Muscle layer of colon (tissue), 2 donors: ENCODE measurements around the gene PCDHA4.
"Not testable (repeated sequence)": the region's sequence is repeated elsewhere in the genome, so short reads cannot be mapped to it uniquely, and the experiment has no call there.

Source experiments
- H3K27ac ChIP-seq: one replicate; pipeline ENCODE4 v1.7.0; 2013; ENCODE audit warnings: low read depth, mild to moderate bottlenecking, low read length, moderate library complexity
- H3K27me3 ChIP-seq, 2 donors: one replicate each; pipeline ENCODE4 v1.7.0; 2013; ENCODE audit warnings: low read length in 2 of 2, mild to moderate bottlenecking in 2 of 2; ENCODE audit not compliant: insufficient read depth in 2 of 2, control insufficient read depth in 1 of 2
- H3K36me3 ChIP-seq: one replicate; pipeline ENCODE4 v1.7.0; 2013; ENCODE audit warnings: mild to moderate bottlenecking, low read length; ENCODE audit not compliant: insufficient read depth
- H3K4me1 ChIP-seq: one replicate; pipeline ENCODE4 v1.7.0; 2013; ENCODE audit warnings: mild to moderate bottlenecking, low read length; ENCODE audit not compliant: insufficient read depth
- H3K4me3 ChIP-seq, 2 donors: one replicate each; pipeline ENCODE4 v1.7.0; 2013; ENCODE audit warnings: low read length in 2 of 2, low read depth in 1 of 2, mild to moderate bottlenecking in 1 of 2, moderate library complexity in 1 of 2
- H3K9ac ChIP-seq: one replicate; pipeline ENCODE4 v1.7.0; 2013; ENCODE audit warnings: low read length
- H3K9me3 ChIP-seq: one replicate; pipeline ENCODE4 v1.7.0; 2013; ENCODE audit warnings: mild to moderate bottlenecking, low read length
- donor health status: abdominal sarcoma.
- donor health status: Adenocarcinoma of cecum.

Gene PCDHA4

DNA sequence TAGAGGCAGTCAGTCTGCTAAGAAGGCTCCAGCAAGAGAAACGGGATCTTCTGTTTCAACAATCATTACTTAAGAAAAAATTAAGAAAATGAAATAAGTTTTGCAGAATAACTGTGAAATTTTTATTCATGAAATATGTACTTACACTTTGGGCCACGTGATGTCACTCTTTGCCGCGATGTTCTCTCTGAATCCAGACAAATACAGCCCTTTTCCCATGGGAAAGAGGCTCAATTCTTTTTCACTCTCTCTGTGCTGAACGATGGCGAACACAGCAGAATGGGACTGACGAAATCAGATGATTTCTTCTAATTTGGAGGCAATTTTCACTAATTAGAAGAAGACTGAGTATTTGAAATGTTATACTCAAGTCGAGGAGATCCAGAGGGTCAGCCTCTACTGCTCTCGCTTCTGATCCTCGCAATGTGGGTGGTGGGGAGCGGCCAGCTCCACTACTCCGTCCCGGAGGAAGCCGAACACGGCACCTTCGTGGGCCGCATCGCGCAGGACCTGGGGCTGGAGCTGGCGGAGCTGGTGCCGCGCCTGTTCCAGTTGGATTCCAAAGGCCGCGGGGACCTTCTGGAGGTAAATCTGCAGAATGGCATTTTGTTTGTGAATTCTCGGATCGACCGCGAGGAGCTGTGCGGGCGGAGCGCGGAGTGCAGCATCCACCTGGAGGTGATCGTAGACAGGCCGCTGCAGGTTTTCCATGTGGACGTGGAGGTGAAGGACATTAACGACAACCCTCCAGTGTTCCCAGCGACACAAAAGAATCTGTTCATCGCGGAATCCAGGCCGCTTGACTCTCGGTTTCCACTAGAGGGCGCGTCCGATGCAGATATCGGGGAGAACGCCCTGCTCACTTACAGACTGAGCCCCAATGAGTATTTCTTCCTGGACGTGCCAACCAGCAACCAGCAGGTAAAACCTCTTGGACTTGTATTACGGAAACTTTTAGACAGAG lies 41.6 kb downstream of the PCDHA4 start, which contains the start of gene PCDHA9:
PCDHA9 (plus strand) TSS at position 244 of the 964 bp plus-strand sequence; CDS start at position 358, 114 bp downstream.
- not testable (repeated sequence) for H3K36me3 ChIP-seq, H3K9me3 ChIP-seq, H3K27ac ChIP-seq, H3K4me3 ChIP-seq, H3K4me1 ChIP-seq, H3K27me3 ChIP-seq, H3K9ac ChIP-seq

DNA sequence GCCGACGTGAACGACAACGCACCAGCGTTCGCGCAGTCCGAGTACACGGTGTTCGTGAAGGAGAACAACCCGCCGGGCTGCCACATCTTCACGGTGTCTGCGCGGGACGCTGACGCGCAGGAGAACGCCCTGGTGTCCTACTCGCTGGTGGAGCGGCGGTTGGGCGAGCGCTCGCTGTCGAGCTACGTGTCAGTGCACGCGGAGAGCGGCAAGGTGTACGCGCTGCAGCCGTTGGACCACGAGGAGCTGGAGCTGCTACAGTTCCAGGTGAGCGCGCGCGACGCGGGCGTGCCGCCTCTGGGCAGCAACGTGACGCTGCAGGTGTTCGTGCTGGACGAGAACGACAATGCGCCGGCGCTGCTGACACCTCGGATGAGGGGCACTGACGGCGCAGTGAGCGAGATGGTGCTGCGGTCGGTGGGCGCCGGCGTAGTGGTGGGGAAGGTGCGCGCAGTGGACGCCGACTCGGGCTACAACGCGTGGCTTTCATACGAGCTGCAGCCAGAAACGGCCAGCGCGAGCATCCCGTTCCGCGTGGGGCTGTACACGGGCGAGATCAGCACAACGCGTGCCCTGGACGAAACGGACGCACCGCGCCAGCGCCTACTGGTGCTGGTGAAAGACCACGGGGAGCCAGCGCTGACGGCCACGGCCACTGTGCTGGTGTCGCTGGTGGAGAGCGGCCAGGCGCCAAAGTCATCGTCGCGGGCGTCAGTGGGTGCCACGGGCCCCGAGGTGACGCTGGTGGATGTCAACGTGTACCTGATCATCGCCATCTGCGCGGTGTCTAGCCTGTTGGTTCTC lies 43.2 kb downstream of the PCDHA4 start:
- H3K27me3 ChIP-seq, H3K9me3 ChIP-seq, H3K9ac ChIP-seq, H3K27ac ChIP-seq, H3K36me3 ChIP-seq, H3K4me1 ChIP-seq, H3K4me3 ChIP-seq: not testable (repeated sequence)

DNA sequence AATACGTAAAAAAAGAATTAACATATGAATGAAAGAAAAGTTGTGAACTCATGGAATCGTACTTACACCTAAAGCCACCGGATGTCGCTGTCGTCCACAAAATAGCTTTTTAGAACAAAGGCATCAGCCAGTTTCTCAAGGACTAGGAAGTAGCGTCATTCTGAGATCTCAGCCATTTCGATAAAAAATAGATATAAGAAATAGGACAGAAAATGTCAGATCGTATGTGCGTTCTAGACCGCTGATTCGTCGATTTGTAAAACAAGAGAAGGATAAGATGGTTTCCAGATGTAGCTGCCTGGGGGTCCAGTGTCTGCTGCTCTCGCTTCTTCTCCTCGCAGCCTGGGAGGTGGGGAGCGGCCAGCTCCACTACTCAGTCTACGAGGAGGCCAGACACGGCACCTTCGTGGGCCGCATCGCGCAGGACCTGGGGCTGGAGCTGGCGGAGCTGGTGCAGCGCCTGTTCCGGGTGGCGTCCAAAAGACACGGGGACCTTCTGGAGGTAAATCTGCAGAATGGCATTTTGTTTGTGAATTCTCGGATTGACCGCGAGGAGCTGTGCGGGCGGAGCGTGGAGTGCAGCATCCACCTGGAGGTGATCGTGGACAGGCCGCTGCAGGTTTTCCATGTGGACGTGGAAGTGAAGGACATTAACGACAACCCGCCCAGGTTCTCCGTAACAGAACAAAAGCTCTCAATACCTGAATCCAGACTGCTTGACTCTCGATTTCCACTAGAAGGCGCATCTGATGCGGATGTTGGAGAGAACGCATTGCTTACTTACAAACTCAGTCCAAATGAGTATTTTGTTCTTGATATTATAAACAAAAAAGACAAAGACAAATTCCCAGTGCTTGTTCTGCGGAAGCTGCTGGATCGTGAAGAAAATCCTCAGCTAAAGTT lies 49.2 kb downstream of the PCDHA4 start, which contains the start of gene PCDHA10:
PCDHA10 (plus strand) TSS at position 126 of the 903 bp plus-strand sequence; CDS start at position 278, 152 bp downstream.
- Histone ChIP-seq H3K27ac (no peak within 1 kb of the TSS), H3K9me3 (peaks cover 4% of the 10 kb centered on the region), H3K27me3 (no peaks in the 10 kb centered on the region), H3K4me3 (no peak within 1 kb of the TSS), H3K9ac (no peak within 1 kb of the TSS), H3K4me1 (no peaks in the 10 kb centered on the region), H3K36me3 (no peaks in the 10 kb centered on the region)

DNA sequence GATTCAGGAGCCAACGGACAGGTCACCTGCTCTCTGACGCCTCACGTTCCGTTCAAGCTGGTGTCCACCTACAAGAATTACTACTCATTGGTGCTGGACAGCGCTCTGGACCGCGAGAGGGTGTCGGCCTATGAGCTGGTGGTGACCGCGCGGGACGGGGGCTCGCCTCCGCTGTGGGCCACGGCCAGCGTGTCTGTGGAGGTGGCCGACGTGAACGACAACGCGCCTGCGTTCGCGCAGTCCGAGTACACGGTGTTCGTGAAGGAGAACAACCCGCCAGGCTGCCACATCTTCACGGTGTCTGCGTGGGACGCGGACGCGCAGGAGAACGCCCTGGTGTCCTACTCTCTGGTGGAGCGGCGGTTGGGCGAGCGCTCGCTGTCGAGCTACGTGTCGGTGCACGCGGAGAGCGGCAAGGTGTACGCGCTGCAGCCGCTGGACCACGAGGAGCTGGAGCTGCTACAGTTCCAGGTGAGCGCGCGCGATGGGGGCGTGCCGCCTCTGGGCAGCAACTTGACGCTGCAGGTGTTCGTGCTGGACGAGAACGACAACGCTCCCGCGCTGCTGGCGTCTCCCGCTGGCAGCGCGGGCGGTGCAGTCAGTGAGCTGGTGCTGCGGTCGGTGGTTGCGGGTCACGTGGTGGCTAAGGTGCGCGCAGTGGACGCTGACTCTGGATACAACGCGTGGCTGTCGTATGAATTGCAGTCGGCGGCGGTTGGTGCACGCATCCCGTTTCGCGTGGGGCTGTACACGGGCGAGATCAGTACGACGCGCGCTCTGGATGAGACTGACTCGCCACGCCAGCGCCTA lies 50.5 kb downstream of the PCDHA4 start:
- Histone ChIP-seq H3K27me3 (no peaks in the 10 kb centered on the region), H3K9ac (no peak overlapping the region), H3K9me3 (peaks cover 4% of the 10 kb centered on the region), H3K36me3 (no peaks in the 10 kb centered on the region), H3K27ac (no peak overlapping the region), H3K4me3 (no peak overlapping the region), H3K4me1 (no peaks in the 10 kb centered on the region)

DNA sequence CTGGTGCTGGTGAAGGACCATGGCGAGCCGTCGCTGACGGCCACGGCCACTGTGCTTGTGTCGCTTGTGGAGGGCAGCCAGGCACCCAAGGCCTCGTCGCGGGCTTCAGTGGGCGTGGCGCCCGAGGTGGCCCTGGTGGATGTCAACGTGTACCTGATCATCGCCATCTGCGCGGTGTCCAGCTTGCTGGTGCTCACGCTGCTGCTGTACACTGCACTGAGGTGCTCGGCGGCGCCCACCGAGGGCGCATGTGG lies 51.0 kb downstream of the PCDHA4 start:
- no peaks in the 10 kb centered on the region for H3K36me3 ChIP-seq
- H3K9me3 ChIP-seq: peaks cover 4% of the 10 kb centered on the region
- no peak overlapping the region for H3K4me3 ChIP-seq
- no peak overlapping the region for H3K9ac ChIP-seq
- no peak overlapping the region for H3K27ac ChIP-seq
- H3K27me3 ChIP-seq: no peaks in the 10 kb centered on the region
- no peaks in the 10 kb centered on the region for H3K4me1 ChIP-seq

DNA sequence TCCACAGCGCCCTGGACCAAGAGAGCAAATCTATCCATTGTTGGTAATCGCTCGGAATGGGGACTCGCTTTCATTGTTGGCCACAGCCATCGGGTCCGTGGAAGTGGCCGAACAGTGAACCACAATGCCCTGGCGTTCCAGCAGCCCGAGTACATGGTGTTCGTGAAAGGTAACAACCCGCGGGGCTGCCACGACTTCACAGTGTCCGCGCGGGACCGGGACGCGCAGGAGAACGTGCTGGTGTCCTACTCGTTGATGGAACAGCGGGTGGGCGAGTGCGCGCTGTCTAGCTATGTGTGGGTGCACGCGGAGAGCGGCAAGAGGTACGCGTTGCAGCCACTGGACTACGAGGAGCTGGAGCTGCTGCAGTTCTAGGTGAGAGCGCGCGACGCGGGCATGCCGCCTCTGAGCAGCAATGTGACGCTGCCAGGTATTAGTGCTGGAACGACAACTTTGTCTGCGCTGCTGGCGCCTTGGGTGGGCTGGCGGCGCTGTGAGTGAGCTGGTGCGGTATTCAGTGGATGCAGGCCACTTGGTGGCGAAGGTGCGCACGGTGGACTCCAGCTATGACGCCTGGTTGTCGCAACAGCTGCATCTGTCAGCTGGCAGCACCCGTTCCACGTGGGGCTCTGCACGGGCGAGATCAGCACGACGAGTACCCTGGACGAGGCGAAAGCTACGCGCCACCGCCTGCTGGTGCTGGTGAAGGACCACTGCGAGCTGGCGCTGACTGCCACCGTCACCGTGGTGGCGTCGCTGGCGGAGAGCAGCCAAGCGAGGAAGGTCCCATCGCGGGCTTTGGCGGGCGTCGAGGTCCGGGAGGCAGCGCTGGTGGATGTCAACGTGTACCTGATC lies 55.8 kb downstream of the PCDHA4 start:
- no peak overlapping the region for H3K27ac ChIP-seq
- peaks cover 4% of the 10 kb centered on the region for H3K9me3 ChIP-seq
- no peaks in the 10 kb centered on the region for H3K27me3 ChIP-seq
- no peak overlapping the region for H3K9ac ChIP-seq
- no peaks in the 10 kb centered on the region for H3K4me1 ChIP-seq
- no peaks in the 10 kb centered on the region for H3K36me3 ChIP-seq
- H3K4me3 ChIP-seq: no peak overlapping the region
